Type B pancreatic cell (in vitro differentiated cells): ENCODE results near the gene ZNF716. TPM values are rescaled to one million over a fixed set of nuclear protein-coding genes. Genes with fewer than 3 reads are reported as not detected.

Source experiments
- DNase-seq: peaks from one replicate; pipeline ENCODE4 v3.0.0; 2021; ENCODE audit warnings: mixed read lengths; ENCODE audit not compliant: unreplicated experiment; ENCODE audit errors: extremely low spot score
- H3K27ac Mint-ChIP-seq: 2 replicates; pipeline ENCODE4 v1.8.0; 2021; ENCODE audit warnings: mild to moderate bottlenecking, mixed read lengths
- H3K27me3 Mint-ChIP-seq: 2 replicates; pipeline ENCODE4 v1.8.0; 2021; ENCODE audit warnings: mixed read lengths
- H3K36me3 Mint-ChIP-seq: 2 replicates; pipeline ENCODE4 v1.8.0; 2021; ENCODE audit warnings: mixed read lengths
- H3K4me1 Mint-ChIP-seq: one replicate; pipeline ENCODE4 v1.8.0; 2021; ENCODE audit warnings: mixed read lengths; ENCODE audit not compliant: unreplicated experiment
- H3K4me3 Mint-ChIP-seq: 2 replicates; pipeline ENCODE4 v1.8.0; 2021; ENCODE audit warnings: mild to moderate bottlenecking, mixed read lengths
- H3K9me3 Mint-ChIP-seq: 2 replicates; pipeline ENCODE4 v1.8.0; 2021; ENCODE audit warnings: mixed read lengths
- total RNA-seq: library from RNA; stranded (reverse); gene quantifications from 2 replicates; pipeline ENCODE4 v1.2.1, GENCODE V29; 2021; ENCODE audit warnings: low replicate concordance
- TF ChIP-seq, protein P1 (sequence below): fragments of 200-600 bp; sonication (generic); conservative IDR thresholded peaks from 2 replicates; pipeline ENCODE4 v1.5.0; 2021; ENCODE audit warnings: antibody characterized with exemption, mild to moderate bottlenecking

ZNF716 gene
- total RNA-seq, 1 donor from 2014 or later, result not detected

DNA sequence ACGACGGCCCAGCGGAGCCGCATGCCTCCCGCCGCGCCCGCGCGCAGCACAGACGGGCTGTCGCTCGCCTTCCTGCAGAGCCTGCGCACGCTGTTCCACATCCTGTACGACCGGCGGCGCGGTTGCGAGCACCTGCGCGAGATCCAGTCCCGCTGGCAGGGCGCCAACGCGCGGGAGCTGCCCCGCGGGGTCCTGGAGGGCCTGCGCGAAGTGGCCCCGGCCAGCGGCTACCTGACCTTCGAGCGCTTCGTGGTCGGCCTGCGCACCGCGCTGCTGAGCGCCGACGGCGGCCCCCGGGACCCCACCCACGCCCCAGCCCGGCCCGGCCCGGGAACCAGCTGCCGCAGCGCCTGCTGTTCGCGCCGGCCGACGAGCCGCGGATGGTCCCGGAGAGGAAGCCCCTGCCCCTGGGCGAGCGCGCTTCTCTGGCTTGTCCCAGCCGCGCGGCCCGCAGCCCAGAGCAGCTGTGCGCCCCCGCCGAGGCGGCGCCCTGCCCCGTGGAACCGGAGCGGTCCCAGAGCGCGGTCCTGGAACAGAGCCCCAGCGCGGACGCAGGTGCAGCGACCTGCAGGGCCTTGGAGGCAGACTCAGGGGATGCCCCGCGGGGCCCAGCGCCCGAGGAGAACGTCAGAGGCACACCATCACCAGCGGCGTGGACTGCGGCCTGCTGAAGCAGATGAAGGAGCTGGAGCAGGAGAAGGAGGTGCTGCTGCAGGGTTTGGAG lies 25.3 kb upstream of the ZNF716 start:
- Mint-ChIP-seq H3K27me3 (no peaks in the 10 kb centered on the region), H3K4me1 (no peaks in the 10 kb centered on the region), H3K36me3 (no peaks in the 10 kb centered on the region), H3K27ac (no peak overlapping the region), H3K9me3 (peaks cover 5% of the 10 kb centered on the region), H3K4me3 (no peak overlapping the region)
- TF ChIP-seq, protein P1, sequence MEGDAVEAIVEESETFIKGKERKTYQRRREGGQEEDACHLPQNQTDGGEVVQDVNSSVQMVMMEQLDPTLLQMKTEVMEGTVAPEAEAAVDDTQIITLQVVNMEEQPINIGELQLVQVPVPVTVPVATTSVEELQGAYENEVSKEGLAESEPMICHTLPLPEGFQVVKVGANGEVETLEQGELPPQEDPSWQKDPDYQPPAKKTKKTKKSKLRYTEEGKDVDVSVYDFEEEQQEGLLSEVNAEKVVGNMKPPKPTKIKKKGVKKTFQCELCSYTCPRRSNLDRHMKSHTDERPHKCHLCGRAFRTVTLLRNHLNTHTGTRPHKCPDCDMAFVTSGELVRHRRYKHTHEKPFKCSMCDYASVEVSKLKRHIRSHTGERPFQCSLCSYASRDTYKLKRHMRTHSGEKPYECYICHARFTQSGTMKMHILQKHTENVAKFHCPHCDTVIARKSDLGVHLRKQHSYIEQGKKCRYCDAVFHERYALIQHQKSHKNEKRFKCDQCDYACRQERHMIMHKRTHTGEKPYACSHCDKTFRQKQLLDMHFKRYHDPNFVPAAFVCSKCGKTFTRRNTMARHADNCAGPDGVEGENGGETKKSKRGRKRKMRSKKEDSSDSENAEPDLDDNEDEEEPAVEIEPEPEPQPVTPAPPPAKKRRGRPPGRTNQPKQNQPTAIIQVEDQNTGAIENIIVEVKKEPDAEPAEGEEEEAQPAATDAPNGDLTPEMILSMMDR, result no peak
- no peak for DNase-seq

GRCh38 chr7:57425239-57425944 lies 24.6 kb upstream of the ZNF716 start:
- Mint-ChIP-seq H3K27me3 (no peaks in the 10 kb centered on the region), H3K4me1 (no peaks in the 10 kb centered on the region), H3K36me3 (no peaks in the 10 kb centered on the region), H3K27ac (no peak overlapping the region), H3K4me3 (no peak overlapping the region), H3K9me3 (peaks cover 6% of the 10 kb centered on the region)
- TF ChIP-seq, protein P1, result no peak
- no peak for DNase-seq

DNA sequence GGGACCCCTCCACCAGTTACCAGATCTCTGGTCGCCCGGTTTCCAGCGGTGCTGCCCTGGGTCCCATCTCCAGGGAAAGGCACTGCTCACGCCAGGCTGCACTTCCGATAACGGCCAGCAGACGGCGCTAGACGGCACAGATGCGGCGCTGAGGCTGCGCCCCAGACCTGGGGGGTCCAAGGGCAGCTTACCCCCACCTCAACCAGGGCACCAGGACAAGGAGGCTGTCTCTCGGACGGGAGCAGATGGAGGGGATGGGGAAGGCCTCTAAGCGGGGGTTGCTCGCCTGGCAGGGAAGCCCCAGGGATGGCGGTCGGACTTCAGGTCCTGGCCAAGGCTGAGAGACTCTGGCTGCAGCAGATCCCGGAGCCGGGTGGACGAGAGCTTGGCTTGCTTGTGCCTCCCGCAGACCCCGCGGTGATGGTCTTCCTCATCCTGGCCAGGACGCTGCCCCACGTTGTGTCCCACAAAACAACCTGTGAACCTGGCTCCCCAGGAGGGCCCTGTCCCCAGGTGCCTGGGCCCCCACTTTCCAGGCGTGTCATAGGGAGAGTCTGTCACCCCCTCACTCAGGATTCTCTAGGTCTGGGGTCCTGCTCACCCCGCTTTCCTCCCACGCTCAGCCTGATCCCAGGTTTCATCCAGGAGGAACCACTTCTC lies 23.9 kb upstream of the ZNF716 start:
- Mint-ChIP-seq H3K27me3 (no peaks in the 10 kb centered on the region), H3K27ac (no peak overlapping the region), H3K36me3 (no peaks in the 10 kb centered on the region), H3K9me3 (peaks cover 6% of the 10 kb centered on the region), H3K4me3 (no peak overlapping the region), H3K4me1 (no peaks in the 10 kb centered on the region)
- TF ChIP-seq, protein P1, result peak; percentile 23
- DNase-seq, result no peak

- H3K27me3 Mint-ChIP-seq, result no peaks in the 10 kb centered on the region
- TF ChIP-seq, protein P1, result no peak
- no peak overlapping the region for H3K27ac Mint-ChIP-seq
- no peaks in the 10 kb centered on the region for H3K36me3 Mint-ChIP-seq
- H3K4me3 Mint-ChIP-seq, result no peak overlapping the region
- no peaks in the 10 kb centered on the region for H3K4me1 Mint-ChIP-seq
- peaks cover 6% of the 10 kb centered on the region for H3K9me3 Mint-ChIP-seq
- no peak for DNase-seq
Measured at GRCh38 chr7:57426629-57427003, 23.4 kb upstream of the ZNF716 start.

GRCh38 chr7:57427146-57427545 lies 22.8 kb upstream of the ZNF716 start:
- TF ChIP-seq, protein P1, result no peak
- no peak overlapping the region for H3K4me3 Mint-ChIP-seq
- H3K9me3 Mint-ChIP-seq, result peaks cover 6% of the 10 kb centered on the region
- no peak overlapping the region for H3K27ac Mint-ChIP-seq
- no peaks in the 10 kb centered on the region for H3K36me3 Mint-ChIP-seq
- H3K4me1 Mint-ChIP-seq, result no peaks in the 10 kb centered on the region
- DNase-seq, result no peak
- H3K27me3 Mint-ChIP-seq, result no peaks in the 10 kb centered on the region
